Middle frontal gyrus (tissue), 1 donor: ENCODE measurements around the gene STPG4.
"Not testable (repeated sequence)": the region's sequence is repeated elsewhere in the genome, so short reads cannot be mapped to it uniquely, and the experiment has no call there.

Experiments used
- DNase-seq: peaks from one replicate; pipeline ENCODE4 v3.0.0-alpha.2; 2015; ENCODE audit warnings: low spot score; ENCODE audit errors: extremely low spot score

STPG4 gene, protein sequence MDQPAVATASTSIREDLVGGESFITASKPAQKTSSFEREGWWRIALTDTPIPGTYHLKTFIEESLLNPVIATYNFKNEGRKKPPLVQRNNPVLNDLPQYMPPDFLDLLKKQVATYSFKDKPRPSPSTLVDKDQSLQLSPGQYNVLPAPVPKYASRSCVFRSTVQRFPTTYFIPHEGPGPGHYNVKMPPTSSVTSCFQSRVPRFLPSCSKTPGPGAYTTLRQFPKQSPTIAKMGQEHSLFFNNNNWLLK

GRCh38 chr2:47155091-47155876 is at the start of gene STPG4:
Gene STPG4, minus strand, starts transcription at chr2:47155308. Its CDS starts 57 bp downstream, at chr2:47155251.
- DNase-seq, result no peak

DNA sequence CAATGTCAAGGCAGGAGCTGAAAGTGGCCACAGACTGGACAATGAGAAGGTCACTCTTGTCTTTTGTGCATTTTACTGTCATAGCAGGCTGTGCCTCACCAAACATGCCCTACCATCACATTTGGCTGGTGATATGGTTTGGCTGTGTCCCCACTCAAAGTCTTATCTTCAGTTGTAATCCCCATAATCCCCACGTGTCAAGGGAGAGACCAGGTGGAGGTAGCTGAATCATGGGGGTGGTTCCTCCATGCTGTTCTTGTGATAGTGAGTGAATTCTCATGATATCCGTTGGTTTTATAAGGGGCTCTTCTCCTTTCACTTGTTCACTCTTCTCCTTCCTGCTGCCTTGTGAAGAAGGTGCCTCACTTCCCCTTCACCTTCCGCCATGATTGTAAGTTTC is 49.6 kb upstream of the STPG4 start:
- DNase-seq, result no peak

DNA sequence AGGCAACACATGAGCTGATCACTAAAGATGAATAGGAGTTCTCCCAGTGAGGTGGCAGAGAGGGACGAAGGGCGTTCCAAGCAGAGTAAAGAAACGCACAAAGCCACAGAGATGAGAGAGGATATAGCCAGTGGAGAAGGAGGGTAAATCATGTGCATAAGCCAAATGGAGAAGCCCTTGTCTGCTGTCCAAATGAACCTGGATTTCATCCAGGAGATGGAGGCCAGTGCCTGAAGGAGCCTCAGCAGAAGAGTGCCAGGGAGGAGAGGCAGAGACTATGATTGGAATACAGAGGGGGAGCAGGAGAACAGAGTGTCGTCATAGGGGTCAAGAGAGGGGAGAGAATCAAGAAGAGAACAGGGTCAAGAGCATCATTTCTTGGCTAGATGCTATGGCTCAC is 48.9 kb upstream of the STPG4 start:
- DNase-seq, result no peak

GRCh38 chr2:47201224-47201623 is 46.1 kb upstream of the STPG4 start:
- DNase-seq, result no peak

DNA sequence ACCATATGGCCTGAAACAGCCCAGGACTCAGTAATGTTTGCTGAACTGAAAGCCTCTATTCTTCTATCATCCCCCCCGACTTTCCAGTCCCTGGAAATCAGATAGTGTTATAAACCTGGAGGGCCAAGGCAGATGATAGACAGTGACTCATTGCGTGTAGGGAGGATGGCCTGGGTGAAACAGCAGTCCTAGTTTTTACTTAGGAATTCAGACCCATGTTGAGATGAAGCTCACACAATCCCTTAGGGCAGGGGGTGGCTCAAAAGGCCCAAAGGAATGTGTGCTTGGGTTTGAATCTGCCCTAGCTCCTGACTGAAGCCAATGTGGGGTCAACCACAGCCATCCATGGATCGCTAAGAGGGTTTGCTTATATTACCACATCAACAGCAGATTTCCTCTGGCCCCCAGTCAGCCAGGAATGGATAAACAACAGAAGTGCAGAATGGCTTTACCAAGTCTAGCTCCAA is 43.9 kb upstream of the STPG4 start:
- DNase-seq, result no peak

DNA sequence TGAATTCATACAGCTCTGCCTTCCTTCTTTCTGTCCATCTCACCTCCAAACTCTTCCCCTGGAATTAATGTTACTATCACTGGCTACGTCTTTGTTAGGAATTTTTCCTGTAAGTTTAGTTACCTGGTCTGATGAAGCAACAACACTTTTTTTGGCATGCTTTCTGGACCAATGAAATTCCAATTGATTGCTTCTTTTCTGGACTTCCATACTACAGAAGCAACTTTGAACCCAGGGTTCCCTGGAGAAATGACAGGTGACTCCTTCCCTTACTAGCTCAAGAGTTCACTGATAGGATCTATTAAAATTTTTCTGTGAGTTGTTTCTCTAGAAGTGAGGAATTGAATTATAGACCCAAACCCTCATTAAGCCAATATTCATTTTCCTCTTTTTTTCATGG is 41.4 kb upstream of the STPG4 start:
- no peak for DNase-seq

DNA sequence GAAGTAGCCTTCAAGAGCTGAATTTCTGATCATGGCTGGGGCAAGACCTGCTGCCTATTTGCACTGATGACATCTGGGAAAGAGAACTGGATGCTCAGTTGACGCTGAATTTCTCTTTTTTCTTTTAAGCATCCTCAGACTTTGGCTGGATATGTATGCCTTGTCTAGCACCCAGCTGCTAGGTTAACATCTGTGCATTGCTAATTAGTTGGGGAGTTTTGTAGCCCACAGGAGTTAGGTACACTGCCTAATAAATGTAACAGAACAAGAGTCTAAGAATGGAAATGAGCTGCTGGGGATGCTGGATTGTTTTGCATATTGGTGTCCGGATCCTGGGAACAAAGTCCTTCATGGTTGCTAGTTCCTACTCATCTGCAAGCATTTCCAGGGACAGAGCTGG is 40.9 kb upstream of the STPG4 start:
- DNase-seq, result no peak

DNA sequence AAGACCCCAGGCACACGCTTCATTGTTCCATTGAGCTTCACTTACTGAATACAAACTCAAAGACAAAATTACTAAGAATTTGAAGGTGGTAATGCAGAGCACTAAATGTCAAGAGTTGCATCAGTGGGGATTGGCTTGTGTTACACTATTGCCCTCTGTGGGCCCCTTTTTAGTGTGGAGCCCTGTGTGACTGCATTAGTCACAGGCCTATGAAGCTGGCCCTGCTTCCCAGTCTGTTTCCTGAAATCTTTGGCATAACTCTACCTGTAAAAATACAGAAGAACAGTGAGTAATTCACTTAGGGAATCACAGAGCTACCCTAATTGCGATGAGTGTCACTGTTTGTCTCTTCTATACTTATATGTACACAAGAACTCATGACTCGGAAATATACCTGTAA is 40.0 kb upstream of the STPG4 start:
- no peak for DNase-seq

DNA sequence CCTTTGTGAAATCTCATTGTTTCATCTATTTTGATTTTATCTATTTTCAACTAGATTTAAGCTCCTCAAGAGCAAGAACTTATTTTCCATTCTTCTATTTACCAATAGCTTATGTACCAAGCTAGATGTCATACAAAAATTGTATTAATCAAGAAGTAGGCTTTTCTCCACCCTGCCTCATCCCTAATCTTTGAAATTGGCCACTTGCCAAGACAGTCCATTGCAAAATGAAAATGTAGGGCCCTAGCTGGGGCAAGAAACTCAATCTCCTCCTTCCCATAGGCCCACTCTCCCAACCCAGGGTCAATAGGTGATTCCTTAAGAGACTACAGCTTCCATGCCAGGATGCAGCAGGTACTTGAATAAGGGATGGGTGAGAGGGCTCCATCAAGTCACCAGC is 39.3 kb upstream of the STPG4 start:
- DNase-seq, result no peak

DNA sequence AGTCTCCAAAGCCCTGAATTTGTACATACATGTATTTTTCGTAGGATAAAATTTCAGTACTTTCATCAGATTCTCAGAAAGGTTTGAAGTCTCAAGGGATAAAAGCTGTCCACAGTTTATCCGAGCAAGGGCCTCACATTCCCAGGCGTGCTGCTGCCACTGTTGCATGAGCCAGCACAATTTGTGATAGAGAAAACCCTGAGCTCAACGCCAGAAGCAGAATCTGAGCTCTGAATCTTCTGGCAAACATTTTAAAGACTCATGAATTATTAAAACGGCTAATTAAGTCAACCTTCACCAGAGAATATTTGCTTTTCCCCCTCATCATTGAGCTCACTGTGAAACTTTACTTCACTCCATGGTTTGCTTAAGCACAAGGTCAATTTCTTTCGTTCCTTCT is 38.5 kb upstream of the STPG4 start:
- DNase-seq, result no peak

DNA sequence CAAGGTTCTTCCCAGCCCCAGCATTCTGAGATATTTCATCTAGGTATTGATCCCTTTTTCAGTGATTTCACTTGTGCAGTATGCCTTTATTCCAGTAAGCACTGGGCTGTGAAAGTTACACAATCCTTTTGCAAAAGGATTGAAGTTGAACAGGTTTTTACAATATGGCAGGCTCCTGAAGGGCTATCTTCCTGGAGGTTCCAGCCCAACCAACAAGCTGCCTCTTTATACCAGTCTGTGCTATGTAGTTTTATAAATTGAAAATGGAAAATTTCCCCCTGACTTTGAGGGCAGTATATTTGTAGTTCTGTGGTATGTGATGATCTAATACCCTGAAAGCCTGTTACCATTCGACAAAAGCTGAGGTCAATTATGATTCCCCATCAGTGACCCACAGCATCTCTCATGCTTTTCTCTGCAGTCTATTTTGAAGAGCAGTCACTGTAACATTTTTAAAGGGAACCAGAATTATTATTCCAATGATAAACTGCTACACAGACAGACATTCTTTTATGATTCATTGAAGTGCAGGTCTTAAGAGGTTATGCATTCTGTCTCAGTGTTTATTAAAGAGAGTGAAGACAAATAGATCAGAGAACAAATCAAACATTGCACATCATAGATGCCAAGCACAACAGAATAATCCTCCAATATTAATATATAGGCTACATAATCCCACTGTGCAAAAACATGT is 35.2 kb upstream of the STPG4 start:
- DNase-seq, result no peak

GRCh38 chr2:47189635-47190034 is 34.5 kb upstream of the STPG4 start:
- no peak for DNase-seq

DNA sequence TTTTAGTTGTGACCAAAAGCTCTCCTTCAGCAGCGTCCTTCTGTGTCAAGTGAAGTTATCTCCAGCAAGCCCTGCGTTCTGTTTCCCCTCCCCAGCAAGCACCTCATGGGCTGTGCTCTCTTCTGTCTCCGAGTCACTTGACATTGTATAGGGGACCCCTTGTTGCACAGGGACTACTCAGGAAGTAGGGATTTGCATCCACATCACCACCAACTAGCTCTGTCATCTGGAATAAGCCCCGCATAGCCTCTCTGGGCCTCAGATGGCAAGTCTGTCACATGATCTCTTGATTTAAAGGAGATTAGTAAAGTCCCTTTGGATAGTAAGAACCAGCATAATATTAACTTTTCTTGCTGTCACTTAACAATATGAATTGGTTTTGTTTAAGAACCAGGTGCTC is 32.0 kb upstream of the STPG4 start:
- DNase-seq, result no peak

DNA sequence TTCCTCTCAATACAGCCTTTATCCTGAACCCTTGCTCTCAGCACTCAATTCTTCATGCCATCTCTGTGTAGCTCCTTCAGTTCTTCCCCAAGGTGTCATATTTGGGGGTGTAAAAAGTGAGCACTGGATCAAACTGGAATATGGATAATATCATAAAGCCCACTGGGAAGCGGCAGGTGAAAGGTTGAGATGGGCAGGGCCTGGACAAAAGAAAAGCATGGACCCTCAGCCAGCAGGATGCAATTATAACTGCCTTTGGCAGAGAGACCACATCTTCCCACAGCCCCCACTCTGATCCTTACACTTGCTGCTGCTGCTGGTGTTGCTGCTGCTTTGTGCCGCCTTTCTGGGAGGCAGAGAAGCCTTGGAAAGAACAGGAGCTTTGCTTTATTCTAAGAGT is 31.2 kb upstream of the STPG4 start:
- DNase-seq, result no peak

- not testable (repeated sequence) for DNase-seq
Measured at GRCh38 chr2:47185098-47185497, 30.0 kb upstream of the STPG4 start.

DNA sequence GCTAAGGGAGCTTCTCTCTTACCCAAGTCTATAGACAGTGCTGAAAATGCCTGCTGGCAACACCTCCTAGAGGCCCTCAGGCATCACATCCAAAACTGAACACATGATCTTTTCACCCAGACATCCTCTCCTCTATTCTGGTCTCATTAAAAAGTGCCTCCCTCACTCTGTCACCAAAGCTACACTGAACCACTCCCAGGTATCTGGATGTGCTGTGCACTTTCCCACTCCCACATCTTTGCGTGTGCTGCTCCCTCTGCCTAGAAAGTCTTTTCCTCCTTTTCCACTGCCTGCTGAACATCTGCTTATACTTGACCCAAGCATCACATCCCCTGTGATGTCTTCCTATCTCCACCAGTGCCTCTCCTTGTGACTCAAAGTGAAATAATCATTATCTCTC is 26.1 kb upstream of the STPG4 start:
- no peak for DNase-seq

DNA sequence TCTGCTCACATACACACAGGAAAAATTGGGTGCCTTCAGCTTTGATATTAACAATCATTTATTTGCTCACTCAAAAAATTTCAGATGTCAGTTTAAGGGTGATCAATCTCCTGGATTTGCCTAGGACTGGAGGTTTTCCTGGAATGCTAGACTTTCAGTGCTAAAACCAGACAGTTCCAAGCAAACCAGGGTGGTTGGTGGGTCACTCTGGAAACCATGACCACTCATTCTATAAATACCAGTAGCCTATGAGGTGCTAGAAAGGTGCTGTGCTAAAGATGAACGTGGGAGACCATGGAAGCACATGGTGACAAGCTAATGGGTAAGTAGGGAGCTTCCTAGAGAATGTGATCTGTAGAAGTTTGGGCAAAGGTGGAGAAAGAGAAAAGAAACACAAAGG is 25.4 kb upstream of the STPG4 start:
- DNase-seq, result no peak

DNA sequence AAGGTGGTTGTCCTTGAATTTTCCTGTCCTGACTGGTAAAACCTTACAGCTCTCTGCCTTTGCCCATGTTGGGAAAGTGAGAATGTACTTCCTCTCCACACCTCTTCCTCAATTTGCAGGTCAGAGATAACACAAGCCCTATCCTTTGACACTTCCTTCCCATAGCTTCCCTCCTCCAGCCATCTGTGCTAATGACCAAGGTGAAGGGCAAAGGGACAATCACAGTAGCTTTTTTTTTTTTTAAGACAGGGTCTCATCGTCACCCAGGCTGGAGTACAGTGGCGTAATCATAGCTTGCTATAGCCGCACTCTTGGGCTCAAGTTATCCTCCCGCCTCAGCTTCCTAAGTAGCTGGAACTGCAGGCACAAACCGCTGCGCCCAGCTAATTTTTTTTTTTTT is 24.3 kb upstream of the STPG4 start:
- DNase-seq, result no peak

- no peak for DNase-seq
Measured at GRCh38 chr2:47178341-47178740, 23.2 kb upstream of the STPG4 start.

- DNase-seq, result no peak
Measured at GRCh38 chr2:47177043-47177565, 22.0 kb upstream of the STPG4 start.

GRCh38 chr2:47174733-47175361 is 19.7 kb upstream of the STPG4 start:
- DNase-seq, result no peak
